Measurements from ENCODE around the gene TUBB4B. TPM values are rescaled to one million over a fixed set of nuclear protein-coding genes. Genes with fewer than 3 reads are reported as not detected.
A peak's percentile ranks its signal among the peaks of the same experiment; 100 is the strongest.

TUBB4B gene
- total and polyA plus RNA-seq, 2 experiments from 2014 or later, result 309 to 446 TPM

DNA sequence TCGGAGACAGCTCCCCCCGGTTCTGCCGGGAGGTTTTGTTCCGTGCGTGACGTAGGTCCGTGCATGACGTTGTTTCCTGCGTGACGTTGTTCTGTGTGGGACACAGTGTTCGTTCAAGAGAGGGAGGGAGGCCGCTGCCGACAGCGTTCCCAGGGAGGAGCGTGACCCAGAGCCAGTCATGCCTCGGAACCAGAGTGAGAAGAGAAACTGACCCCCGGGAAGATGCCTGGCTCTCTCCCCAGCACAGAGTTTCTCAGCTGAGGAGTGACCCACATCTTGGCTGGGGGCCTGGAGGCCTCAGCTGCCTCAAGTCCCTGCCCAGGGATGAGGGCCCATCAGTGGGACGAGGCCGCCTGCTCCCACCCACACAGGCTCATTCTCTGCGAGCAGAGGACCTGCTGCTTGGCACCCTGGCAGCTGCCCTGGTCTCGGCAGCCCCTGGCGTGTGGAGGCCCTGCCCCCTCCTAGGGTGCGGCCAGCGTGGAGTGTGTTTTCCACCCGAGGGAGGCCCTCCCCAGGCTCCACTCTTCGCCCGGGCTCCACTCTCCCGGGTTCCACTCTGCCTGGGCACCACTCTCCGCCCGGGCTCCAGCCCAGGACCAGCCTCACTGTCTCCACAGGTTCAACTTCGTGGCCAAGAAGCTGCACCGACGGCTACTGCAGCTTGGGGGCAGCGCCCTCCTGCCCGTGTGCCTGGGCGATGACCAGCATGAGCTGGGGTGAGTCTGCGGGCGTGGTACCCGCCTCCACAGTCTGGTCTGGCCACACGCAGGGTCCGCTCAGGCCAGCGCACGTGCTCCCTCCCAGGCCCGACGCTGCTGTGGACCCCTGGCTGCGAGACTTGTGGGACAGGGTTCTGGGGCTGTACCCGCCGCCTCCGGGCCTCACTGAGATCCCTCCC lies 27.7 kb upstream of the TUBB4B start:
- Histone ChIP-seq H2AFZ (no peak overlapping the region), H3K4me3 (no peak overlapping the region), H3K4me1 (ENCODE audit: insufficient read depth) (peaks cover 15% of the 10 kb centered on the region), H3K4me2 (no peak overlapping the region), H3K79me2 (no peaks in the 10 kb centered on the region), H4K20me1 (ENCODE audit: insufficient read depth, poor library complexity, severe bottlenecking) (no peaks in the 10 kb centered on the region), H3K9me2 (replicated peaks; ENCODE audit: insufficient read depth) (no peaks in the 10 kb centered on the region), H3K27me3 (no peaks in the 10 kb centered on the region), H3K36me3 (replicated peaks; ENCODE audit: insufficient read depth, low read depth) (no peaks in the 10 kb centered on the region), H3K9me3 (ENCODE audit: low read depth) (no peaks in the 10 kb centered on the region), H3K27ac (no peak overlapping the region)
- TF ChIP-seq CTCF (IDR thresholded peaks at IDR 0.05; ENCODE audit: poor library complexity), result peak; percentile 12
- no peak for TF ChIP-seq EZH2phosphoT487 (IDR thresholded peaks at IDR 0.05; ENCODE audit: low read depth, severe bottlenecking, unreplicated experiment)
- DNase-seq (ENCODE audit: low spot score), result no peak
- WGBS (ENCODE audit: low lambda C conversion rate, missing lambda C conversion rate), result 95% methylated on average over 42 of the region's 49 CpGs

DNA sequence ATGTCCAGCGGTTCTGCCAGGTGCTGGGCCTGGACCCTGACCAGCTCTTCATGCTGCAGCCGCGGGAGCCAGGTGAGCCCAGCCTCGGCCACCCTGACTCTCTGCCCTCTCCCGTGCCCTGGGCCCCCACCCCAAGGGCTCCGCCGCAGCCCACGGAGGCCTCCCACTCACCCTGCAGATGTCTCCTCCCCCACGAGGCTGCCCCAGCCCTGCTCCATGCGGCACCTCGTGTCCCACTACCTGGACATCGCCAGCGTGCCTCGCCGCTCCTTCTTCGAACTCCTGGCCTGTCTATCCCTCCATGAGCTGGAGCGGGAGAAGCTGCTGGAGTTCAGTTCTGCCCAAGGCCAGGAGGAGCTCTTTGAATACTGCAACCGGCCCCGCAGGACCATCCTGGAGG lies 26.5 kb upstream of the TUBB4B start:
- Histone ChIP-seq H3K9me2 (replicated peaks; ENCODE audit: insufficient read depth) (no peaks in the 10 kb centered on the region), H4K20me1 (ENCODE audit: insufficient read depth, poor library complexity, severe bottlenecking) (no peaks in the 10 kb centered on the region), H2AFZ (no peak overlapping the region), H3K36me3 (replicated peaks; ENCODE audit: insufficient read depth, low read depth) (no peaks in the 10 kb centered on the region), H3K79me2 (no peaks in the 10 kb centered on the region), H3K4me2 (no peak overlapping the region), H3K9me3 (ENCODE audit: low read depth) (no peaks in the 10 kb centered on the region), H3K27me3 (no peaks in the 10 kb centered on the region), H3K27ac (no peak overlapping the region), H3K4me1 (ENCODE audit: insufficient read depth) (peaks cover 22% of the 10 kb centered on the region), H3K4me3 (no peak overlapping the region)
- TF ChIP-seq EZH2phosphoT487 (IDR thresholded peaks at IDR 0.05; ENCODE audit: low read depth, severe bottlenecking, unreplicated experiment) (no peak), EZH2 (IDR thresholded peaks at IDR 0.05; ENCODE audit: borderline replicate concordance) (no peak), CTCF (IDR thresholded peaks at IDR 0.05; ENCODE audit: poor library complexity) (no peak)
- DNase-seq (ENCODE audit: low spot score), result no peak
- WGBS (ENCODE audit: low lambda C conversion rate, missing lambda C conversion rate), result 95% methylated on average over 7 of the region's 19 CpGs

GRCh38 chr9:137215196-137215986 lies 25.7 kb upstream of the TUBB4B start:
- WGBS (ENCODE audit: low lambda C conversion rate, missing lambda C conversion rate), result 96% methylated on average over 18 of the region's 22 CpGs

More at GRCh38 chr9:137215196-137215986, 25.7 kb upstream of the TUBB4B start:
- no peak for DNase-seq (ENCODE audit: low spot score)
- H3K9me2 ChIP-seq (replicated peaks; ENCODE audit: insufficient read depth), result no peaks in the 10 kb centered on the region
- H3K4me1 ChIP-seq (ENCODE audit: insufficient read depth), result peaks cover 22% of the 10 kb centered on the region
- H3K27me3 ChIP-seq, result no peaks in the 10 kb centered on the region
- no peak overlapping the region for H2AFZ ChIP-seq
- H3K27ac ChIP-seq, result no peak overlapping the region
- no peak overlapping the region for H3K4me3 ChIP-seq
- no peak overlapping the region for H3K4me2 ChIP-seq
- no peaks in the 10 kb centered on the region for H4K20me1 ChIP-seq (ENCODE audit: insufficient read depth, poor library complexity, severe bottlenecking)
- no peaks in the 10 kb centered on the region for H3K79me2 ChIP-seq
- no peaks in the 10 kb centered on the region for H3K36me3 ChIP-seq (replicated peaks; ENCODE audit: insufficient read depth, low read depth)
- no peak for TF ChIP-seq CTCF (IDR thresholded peaks at IDR 0.05; ENCODE audit: poor library complexity)
- no peaks in the 10 kb centered on the region for H3K9me3 ChIP-seq (ENCODE audit: low read depth)

Data from hepatocyte (in vitro differentiated cells).